ENCODE data around the gene ARID4B. TPM values are rescaled to one million over a fixed set of nuclear protein-coding genes. Genes with fewer than 3 reads are reported as not detected.
"Not testable (repeated sequence)": the region's sequence is repeated elsewhere in the genome, so short reads cannot be mapped to it uniquely, and the experiment has no call there.

The ARID4B gene
- total RNA-seq, 1 donor from 2014 or later, result 54.7 TPM

DNA sequence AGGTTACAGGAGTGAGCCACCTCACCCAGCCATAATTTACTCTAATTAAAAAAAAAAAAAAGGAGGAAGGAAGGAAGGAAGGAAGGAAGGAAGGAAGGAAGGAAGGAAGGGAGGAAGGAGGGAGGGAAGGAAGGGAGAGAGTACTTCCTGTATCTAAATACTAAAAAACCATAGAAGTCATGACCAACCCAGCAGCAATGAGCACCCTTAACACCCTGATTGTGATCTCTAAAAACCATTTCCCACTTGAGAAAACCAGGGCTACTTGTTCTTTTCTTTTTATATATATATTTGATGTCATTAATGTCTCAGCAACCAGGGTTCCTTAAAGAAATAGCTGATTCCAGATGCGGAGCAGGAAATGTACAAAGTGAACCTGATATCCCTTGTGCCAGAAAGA is 31.2 kb downstream of the ARID4B start:
- no peak for DNase-seq

DNA sequence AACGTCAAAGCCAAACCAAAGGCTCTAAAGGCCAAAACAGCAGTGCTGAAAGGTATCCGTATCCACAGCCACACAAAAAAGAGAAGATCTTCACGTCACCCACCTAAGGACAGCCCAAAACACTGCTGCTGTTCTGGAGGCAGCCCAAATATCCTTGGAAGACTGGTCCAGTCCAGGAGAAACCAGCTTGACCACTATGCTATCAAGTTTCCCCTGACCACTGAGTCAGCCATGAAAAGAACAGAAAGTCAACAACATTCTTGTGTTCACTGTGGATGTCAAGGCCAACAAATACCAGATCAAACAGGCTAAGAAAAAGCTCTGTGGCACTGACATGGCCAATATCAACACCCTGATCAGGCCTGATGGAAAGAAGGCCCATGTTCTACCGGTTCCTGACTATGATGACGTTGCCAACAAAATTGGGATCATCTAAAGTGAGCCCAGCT is 32.1 kb downstream of the ARID4B start:
- no peak for DNase-seq

DNA sequence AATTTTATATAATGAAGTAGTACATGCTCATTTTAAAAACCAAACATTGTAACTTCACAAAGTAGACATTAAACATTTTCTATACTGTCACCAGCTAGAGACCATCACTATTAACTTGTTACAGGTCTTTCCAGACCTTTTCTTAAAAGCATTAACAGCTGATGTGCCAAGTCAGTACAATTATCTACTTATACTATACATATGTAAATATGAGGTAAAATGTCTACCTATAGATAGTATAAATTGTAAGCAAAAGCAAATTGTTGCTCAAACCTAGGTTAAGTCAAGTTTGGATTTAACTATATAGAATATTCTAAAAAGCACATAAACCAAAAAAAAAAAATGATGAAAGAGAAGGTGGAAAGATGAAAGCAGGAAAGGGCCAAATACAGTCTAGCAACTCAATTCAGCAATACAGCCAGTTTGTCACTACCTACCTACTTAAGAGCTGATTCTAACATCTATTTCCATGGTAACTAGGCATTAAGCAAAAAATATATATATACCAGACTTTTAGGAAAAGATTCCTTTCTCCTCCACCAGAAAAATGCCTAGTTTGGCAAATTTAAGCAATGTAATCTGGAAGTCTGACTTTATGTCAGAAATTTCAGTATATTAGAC is 34.5 kb downstream of the ARID4B start:
- no peak for DNase-seq

DNA sequence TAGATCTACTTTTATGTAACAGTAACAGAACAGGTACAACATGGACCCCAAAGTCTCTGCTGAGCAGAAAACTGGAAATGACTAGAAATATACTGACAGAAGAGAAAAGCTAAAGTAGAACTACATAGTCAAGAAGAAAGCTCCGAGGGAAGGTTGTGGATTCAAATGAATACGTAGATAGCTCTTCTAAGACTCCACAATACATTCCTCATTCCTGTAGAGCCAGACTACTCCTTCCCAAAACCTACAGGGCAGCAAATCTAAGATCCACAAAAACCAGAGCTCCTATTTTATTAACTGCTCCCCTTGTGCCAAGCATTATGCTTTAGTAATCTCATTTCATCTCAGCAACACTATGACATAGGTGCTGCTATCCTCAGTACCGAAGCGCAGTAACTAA is 35.2 kb downstream of the ARID4B start:
- no peak for DNase-seq

DNA sequence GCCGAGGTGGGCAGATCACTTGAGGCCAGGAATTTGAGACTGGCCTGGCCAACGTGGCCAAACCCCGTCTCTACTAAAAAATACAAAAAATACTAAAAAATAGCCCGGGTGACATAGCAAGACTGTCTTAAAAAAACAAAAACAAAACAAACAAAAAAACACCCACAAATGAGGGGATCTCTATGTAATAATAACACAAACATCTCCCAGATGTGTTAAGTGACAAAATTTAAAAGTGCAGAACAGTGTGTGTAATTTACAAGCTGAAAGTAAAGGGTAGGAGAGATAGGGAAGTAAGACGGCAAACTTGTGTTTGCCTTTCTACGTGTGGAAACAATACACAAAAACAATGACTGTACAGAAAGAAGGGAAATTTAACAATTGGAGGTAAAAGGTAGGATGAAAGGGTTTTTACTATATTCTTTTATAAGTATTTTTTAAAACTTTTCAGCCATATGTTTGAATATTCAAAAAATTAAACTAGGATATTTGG is 36.3 kb downstream of the ARID4B start:
- DNase-seq, result no peak

DNA sequence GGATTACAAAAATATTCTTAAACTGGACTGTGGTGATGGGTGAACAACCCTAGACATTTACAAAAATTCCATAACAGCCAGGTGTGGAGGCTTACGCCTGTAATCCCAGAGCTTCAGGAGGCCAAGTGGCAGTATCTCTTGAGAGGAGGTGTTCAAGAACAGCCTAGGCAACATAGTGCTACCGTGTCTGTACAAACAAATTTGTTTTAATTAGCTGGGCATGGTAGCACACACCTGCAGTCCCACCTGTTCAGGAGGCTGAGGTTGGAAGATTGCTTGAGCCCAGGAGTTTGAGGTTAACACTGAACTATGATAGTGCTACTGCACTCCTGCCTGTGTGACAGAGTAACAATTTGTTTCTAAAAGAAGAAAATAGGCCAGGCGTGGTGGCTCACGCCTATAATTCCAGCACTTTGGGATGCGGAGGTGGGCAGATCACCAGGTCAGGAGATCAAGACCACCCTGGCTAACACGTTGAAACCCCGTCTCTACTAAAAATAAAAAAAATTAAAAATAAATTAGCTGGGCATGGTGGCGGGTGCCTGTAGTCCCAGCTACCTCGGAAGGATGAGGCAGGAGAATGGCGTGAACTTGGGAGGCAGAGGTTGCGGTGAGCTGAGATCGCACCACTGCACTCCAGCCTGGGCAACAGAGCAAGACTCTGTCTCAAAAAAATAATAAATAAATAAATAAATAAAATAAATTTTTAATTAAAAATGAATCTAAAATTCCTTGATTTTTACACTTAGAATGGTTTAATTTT is 37.1 kb downstream of the ARID4B start:
- DNase-seq, result no peak

DNA sequence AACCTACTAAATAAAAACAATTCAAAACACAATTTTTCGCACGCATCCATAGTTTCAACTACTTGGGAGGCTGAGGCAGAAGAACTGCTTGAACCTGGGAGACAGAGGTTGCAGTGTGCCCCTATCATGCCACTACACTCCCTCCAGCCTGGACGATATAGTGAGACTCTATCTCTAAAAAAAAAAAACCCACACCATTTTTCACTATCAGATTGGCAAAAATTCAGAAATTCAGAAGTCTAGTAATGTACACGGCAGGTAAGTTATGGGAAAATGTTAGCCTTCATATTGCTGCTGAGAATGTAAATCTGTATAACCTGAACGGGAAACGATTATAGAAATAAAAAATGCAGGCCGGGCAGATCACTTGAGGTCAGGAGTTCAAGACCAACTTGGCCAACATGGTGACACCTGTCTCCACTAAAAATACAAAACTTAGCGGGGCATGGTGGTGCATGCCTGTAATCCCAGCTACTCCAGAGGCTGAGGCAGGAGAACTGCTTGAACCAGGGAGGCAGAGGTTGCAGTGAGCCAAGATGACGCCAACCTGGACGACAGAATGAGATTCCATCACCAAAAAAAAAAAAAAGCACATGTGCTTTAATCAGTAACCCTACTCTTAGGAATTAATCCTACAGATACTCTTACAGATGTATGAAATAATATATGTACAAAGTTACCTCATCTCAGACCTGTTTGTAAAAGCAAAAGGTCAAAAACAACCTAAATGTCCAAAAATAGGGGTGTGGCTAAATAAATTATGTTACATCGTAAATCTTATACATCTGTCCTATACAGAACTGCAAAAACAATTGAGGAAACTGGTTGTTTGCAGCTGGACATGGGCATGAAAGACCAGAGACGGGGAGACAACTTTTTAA is 37.9 kb downstream of the ARID4B start:
- no peak for DNase-seq

DNA sequence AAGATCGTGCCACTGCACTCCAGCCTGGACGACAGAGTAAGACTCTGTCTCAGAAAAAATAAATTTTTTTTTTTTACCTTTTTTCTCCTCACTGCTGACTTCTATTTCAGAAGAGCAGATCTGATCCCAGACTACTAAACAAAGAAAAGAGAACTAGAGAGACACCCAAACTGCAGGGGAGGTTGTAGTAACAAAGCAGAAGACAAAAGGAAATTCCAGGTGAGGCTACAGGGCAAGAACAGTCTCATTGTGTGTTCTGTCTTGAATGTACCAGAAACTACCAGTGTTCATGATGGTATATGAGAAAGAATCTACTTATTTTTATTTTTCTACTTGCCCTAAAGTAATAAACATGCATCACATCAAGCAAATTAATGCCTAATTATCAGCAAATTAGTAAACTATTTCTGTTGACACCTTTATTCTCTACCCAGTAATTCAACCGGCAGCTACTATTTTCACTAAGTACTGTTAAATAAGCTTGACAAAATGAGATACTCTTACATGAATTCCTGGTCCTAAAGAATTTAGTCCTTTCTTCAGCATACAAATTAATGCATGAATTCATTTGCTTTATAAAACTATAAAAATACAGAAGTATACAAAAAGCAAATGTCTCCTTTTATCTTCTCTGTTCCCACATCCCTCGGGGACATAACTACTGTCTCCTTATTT is 40.6 kb downstream of the ARID4B start:
- DNase-seq, result no peak

DNA sequence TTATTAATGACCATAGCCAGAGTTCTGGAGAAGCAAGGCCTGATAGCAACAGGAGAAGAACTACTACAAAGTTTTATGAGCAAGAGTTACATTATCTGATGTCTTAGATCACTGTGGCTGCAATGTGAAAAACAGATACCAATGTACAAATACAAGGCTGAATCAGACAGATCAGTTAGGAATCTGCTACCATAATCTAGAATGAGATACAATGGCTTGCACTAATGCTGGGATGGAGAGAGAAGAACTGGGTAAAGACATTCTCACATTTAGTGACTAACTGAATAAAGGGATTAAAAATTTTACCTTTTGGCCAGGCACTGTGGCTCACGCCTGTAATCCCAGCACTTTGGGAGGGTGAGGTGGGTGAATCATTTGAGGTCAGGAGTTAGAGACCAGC is 41.3 kb downstream of the ARID4B start:
- no peak for DNase-seq

DNA sequence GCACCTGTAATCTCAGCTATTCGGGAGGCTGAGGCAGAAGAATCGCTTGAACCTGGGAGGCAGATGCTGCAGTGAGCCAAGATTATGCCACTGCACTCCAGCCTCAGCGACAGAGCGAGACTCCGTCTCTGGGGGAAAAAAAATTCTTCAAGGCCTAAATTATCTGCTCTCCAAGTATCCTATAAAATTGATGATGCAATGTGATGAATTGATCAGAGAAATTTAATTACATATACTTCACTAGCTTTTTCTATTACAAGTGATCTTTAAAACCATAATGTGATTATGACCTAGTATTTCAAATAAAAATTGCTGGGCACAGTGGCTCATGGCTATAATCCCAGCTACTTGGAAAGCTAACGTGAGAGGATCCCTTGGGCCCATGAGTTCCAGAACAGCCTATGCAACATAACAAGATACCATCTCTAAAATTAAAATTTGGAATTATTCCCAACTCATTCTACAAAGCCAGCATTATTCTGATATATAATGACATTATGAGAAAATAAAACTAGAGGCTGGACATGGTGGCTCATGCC is 43.7 kb downstream of the ARID4B start:
- no peak for DNase-seq

DNA sequence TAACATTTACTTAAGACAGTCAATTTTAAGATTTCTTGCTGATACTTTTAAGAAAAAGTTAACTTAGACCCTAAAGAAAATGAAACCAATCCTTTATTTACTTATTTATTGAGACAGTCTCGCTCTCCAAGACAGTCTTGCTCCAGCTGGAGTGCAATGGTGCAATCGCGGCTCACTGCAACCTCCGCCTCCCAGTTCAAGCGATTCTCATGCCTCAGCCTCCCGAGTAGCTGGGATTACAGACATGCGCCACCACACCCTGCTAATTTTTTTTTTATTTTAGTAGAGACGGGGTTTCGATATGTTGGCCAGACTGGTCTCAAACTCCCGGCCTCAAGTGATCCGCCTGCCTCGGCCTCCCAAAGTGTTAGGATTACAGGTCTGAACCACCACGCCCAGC is 44.3 kb downstream of the ARID4B start:
- not testable (repeated sequence) for DNase-seq

DNA sequence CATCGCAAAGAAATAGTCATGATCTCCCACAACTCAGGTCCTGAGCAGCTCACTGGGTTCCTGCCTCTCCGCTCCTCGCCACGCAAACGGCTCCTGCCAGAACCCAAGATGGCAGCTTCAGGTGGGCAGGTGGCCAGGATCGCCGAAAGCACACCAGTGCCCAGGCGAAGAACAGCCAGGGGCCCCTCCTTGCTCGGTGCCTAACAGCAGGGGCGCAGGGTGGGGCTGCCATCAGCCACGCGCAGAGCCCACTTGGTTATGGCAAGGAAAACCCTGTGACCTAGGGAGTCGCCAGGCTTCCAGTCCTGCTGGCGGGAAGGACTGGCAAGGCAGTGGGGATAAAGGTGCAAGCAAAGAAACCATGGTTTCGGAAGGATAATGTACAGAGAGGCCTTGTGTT is 47.5 kb downstream of the ARID4B start:
- DNase-seq, result no peak

DNA sequence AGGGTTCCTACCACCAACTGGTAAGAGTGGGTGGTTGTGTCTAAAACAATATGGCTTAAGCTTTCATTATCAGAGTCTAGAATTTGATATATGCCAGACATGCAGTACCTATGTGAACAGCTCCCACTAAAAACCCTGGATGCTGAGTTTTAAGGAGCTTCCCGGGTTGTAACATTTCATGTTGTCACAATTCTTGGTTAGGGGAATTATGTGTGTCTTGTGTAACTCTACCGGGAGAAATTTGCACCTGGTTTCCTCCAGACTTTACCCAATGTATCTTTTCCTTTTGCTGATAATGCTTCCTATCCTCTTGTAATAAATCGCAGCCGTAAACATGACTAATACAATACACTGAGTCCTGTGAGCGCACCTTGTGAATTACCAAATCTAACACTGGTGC is 48.3 kb downstream of the ARID4B start:
- no peak for DNase-seq

DNA sequence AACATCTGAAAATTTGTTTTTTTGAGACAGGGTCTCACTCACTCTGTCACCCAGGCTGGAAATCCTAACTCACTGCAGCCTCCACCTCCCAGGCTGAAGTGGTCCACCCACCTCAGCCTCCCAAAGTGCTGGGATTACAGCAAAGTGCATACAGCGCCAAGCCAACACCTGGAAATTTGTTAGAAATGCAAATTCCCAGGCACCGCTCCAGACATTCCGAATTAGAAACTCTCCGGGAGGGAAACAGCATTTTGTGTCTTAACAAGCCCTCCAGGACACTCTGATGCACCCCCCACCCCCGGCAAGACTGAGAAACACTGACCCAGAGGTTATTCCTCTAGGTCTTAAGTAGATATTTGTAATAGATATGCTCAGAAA is 49.1 kb downstream of the ARID4B start:
- no peak for DNase-seq

DNA sequence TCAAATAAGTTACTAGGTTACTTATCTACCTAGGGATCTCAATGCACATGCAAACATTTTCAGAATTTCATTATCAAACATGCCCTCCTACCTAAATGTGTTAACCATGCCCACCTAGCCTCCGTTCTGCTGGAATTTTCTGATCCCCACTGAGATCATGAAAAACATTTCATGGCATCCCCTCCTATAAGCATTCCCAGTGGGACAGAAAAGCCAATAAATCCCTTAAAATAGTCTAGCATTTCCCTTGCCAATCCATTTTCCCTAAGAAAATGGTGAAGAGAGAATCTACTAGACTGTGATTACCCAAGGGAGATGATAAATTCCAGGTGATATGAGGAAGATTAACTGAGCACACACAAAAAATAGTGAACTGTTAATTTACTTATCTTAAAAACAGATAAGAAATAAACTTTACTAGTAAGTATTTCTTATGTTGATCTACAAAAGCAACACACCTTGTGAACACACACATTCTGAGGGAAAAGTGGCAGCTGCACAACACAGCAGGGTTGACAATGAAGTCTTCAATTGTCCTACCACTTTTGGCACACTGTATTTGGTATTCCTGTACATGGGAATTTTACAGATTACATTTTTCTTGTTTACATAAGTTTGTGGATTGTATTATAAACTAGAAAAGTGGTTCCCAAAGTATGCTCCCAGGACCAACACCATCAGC is 49.6 kb downstream of the ARID4B start:
- no peak for DNase-seq

DNA sequence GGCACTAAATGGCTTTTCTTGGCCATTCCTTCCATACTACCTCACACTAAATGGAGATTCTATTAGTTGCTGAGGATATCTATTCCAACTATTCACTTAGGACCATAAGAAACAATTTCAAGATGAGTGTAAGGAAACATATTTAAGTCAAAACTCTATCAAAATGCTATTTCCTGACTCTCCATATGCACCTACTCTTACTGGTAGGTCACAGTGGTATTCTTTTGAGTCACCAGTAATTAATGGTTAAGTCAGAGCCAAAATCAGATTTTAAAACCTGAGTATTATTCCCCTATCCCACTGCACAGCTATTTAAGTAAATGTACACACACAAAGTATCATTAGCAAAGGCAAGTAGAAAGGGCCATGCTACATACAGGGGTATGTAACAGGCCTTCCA is 50.3 kb downstream of the ARID4B start:
- DNase-seq, result no peak

DNA sequence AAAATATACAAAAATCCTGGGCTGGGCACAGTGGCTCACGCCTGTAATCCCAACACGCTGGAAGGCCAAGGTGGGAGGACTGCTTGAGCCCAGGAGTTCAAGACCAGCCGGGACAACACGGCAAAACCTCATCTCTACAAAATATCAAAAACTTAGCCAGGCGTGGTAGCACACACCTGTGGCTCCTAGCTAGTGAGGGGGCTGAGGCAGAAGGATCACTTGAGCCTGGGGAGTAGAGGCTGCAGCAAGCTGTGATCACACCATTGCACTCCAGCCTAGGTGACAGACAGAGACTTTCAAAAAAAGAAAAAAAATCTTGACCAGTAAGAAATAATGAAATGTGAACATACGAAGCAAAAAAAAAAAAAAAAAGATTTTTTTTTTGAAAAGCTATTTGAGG is 52.1 kb downstream of the ARID4B start:
- no peak for DNase-seq

DNA sequence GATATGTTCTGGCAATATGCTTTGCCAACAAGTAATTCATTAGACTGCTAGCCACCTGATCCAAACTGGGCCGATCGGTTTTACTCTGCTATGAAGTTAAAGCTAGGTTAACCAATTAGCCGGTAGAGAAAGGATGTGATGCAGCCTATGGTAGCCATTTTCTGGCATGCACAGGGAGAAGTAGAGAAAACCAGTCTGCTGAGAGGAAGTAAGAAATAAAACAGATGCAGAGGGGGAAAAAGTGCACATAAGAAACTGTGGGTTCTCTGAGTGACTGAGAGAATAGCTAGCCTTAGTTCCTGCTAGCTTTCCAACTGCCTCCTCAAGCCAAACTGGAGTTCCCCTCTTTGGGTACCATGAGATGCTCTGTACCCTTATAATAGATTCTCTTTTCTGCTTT is 52.8 kb downstream of the ARID4B start:
- no peak for DNase-seq

DNA sequence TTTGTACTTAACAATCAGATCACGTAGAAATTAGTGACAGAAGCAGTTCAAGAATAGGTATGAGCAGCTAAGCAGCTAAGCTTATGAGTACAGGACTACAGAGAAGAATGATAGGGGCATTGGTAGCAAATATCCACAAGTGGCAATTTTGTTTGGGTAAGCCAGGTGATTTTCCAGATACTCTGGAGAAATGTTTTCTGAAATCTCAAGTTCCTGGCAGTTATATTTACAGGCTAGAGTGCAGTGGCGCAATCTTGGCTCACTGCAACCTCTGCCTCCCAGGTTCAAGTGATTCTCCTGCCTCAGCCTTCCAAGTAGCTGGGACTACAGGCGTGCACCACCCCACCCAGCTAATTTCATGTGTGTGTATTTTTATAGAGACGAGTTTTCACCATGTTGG is 55.1 kb downstream of the ARID4B start:
- DNase-seq, result no peak

DNA sequence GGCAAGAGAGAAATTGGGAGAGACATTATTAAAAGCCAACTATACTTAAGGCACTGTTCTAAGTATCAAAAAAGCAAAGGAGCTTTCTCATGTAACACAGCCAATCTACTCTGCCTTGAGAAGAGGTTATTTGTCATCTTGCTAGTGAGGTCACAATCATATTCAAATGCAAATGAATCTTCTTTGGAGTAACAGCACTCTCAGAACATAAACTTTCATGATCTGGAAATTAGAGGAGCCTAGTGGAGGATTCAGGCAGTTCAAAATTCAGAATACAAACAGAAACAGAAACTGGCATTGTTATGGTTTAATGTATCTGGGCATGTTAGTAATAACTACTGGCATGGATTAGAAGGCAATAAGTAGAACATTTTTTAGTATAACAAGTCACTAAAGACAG is 57.4 kb downstream of the ARID4B start:
- DNase-seq, result peak; percentile 6

DNA sequence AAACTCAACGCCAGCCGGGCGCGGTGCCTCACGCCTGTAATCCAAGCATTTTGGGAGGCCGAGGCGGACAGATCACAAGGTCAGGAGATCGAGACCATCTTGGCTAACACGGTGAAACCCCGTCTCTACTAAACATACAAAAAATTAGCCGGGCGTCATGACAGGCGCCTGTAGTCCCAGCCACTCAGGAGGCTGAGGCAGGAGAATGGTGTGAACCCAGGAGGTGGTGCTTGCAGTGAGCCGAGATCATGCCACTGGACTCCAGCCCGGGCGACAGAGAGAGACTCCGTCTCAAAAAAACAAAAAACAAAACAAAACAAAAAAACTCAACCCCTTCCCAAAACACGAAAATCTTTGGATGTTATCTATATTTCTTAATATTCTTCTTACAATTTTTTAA is 58.0 kb downstream of the ARID4B start:
- DNase-seq, result not testable (repeated sequence)
